HEK293T (cell line): Measurements from ENCODE around the gene TRIM47.

Source experiments
- ARNT ChIP-seq: fragments of 450-650 bp; IDR thresholded peaks from 2 replicates; pipeline ENCODE4 v1.6.1; 2017; ENCODE audit warnings: mild to moderate bottlenecking
- BHLHE40 ChIP-seq: fragments of 450-650 bp; IDR thresholded peaks from 2 replicates; pipeline ENCODE4 v1.6.1; 2016; ENCODE audit warnings: mild to moderate bottlenecking, moderate library complexity, borderline replicate concordance
- FOXA1 ChIP-seq: fragments of 450-650 bp; IDR thresholded peaks from 2 replicates; pipeline ENCODE4 v1.6.1; 2016; ENCODE audit warnings: mild to moderate bottlenecking
- FOXK2 ChIP-seq: fragments of 450-650 bp; IDR thresholded peaks from 2 replicates; pipeline ENCODE4 v1.6.1; 2016; ENCODE audit warnings: mild to moderate bottlenecking
- FOXM1 ChIP-seq: fragments of 450-650 bp; IDR thresholded peaks from 2 replicates; pipeline ENCODE4 v1.6.1; 2017; ENCODE audit warnings: mild to moderate bottlenecking, borderline replicate concordance
- SP1 ChIP-seq: fragments of 450-650 bp; IDR thresholded peaks from 2 replicates; pipeline ENCODE4 v1.6.1; 2017
- ZNF384 ChIP-seq: fragments of 450-650 bp; IDR thresholded peaks from 2 replicates; pipeline ENCODE4 v1.6.1; 2016
- TF ChIP-seq, protein P1 (sequence below): fragments of 450-650 bp; IDR thresholded peaks from 2 replicates; pipeline ENCODE4 v1.6.1; 2016

- TF ChIP-seq FOXA1 (no peak), BHLHE40 (no peak), SP1 (no peak), ARNT (no peak), FOXK2 (no peak), ZNF384 (no peak), FOXM1 (no peak)
- TF ChIP-seq, protein P1, sequence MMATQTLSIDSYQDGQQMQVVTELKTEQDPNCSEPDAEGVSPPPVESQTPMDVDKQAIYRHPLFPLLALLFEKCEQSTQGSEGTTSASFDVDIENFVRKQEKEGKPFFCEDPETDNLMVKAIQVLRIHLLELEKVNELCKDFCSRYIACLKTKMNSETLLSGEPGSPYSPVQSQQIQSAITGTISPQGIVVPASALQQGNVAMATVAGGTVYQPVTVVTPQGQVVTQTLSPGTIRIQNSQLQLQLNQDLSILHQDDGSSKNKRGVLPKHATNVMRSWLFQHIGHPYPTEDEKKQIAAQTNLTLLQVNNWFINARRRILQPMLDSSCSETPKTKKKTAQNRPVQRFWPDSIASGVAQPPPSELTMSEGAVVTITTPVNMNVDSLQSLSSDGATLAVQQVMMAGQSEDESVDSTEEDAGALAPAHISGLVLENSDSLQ, result no peak
Measured at GRCh38 chr17:75888484-75888883, 10.1 kb upstream of the TRIM47 start.
